HL-60 (cell line): ENCODE results near the gene PTPRG.

Source experiments
- GABPA ChIP-seq: IDR thresholded peaks from 2 replicates; pipeline ENCODE4 v1.6.1; 2012; ENCODE audit warnings: low read depth
- TF ChIP-seq, protein P1 (sequence below): IDR thresholded peaks from one replicate; pipeline ENCODE4 v1.5.1; 2011; ENCODE audit warnings: low read length, control low read depth, inconsistent platforms; ENCODE audit not compliant: insufficient read depth

DNA sequence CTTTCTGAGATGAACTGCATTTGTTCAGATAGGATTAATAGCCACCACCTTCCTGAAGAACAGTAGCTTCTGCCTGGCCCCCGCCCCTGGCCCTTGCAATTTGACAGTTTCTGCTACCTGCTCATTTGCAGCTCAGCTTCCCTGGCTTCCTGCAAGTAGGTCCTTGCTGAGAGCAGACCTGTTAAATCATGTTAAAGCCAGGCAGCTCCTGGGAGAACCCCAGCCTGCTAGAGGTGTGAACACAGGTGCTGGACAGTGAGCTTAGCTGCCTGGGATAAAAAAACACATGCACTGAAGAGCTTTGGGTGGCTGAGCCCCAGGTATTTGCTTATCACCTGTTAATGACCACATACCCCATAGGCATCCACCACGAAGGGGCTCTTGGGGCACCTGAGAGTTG lies 143.4 kb downstream of the PTPRG start:
- TF ChIP-seq GABPA, result no peak
- TF ChIP-seq, protein P1, sequence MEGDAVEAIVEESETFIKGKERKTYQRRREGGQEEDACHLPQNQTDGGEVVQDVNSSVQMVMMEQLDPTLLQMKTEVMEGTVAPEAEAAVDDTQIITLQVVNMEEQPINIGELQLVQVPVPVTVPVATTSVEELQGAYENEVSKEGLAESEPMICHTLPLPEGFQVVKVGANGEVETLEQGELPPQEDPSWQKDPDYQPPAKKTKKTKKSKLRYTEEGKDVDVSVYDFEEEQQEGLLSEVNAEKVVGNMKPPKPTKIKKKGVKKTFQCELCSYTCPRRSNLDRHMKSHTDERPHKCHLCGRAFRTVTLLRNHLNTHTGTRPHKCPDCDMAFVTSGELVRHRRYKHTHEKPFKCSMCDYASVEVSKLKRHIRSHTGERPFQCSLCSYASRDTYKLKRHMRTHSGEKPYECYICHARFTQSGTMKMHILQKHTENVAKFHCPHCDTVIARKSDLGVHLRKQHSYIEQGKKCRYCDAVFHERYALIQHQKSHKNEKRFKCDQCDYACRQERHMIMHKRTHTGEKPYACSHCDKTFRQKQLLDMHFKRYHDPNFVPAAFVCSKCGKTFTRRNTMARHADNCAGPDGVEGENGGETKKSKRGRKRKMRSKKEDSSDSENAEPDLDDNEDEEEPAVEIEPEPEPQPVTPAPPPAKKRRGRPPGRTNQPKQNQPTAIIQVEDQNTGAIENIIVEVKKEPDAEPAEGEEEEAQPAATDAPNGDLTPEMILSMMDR, result no peak
